ENCODE data around the gene GNB5. TPM values are rescaled to one million over a fixed set of nuclear protein-coding genes. Genes with fewer than 3 reads are reported as not detected.

GNB5 gene
- total and polyA plus RNA-seq, 2 of the 13 experiments (the other 11 are each of a cell fraction or from before 2014, with no cell fraction given), result 13.7 to 14.4 TPM

- peak; percentile 15; the same call in 1 of the 2 replicates for TF ChIP-seq SKIL (CRISPR knock-in tag; IDR thresholded peaks at IDR 0.05; ENCODE audit: borderline replicate concordance)
- TF ChIP-seq SOX13 (IDR thresholded peaks at IDR 0.05), result no peak
- TF ChIP-seq SOX13 (CRISPR knock-in tag; conservative IDR thresholded peaks at IDR 0.05 in 1 of 2, IDR thresholded peaks at IDR 0.05 in 1 of 2), result peak in 1 of 2 experiments; percentile 81; a peak in 2 of 4 replicates
- no peak for TF ChIP-seq SRSF9 (IDR thresholded peaks at IDR 0.05; ENCODE audit: borderline replicate concordance, insufficient read depth, low read depth, low read length, poor library complexity, severe bottlenecking)
- TF ChIP-seq CTCF (CRISPR knock-in tag; IDR thresholded peaks at IDR 0.05), result no peak
- no peak for TF ChIP-seq ZNF660 (CRISPR knock-in tag; IDR thresholded peaks at IDR 0.05; ENCODE audit: borderline replicate concordance, low read depth)
- TF ChIP-seq ZNF577 (CRISPR knock-in tag; IDR thresholded peaks at IDR 0.05; ENCODE audit: borderline replicate concordance, low read depth), result no peak
- TF ChIP-seq FOXO1 (CRISPR knock-in tag; IDR thresholded peaks at IDR 0.05), result peak; percentile 94
- TF ChIP-seq KDM2A (CRISPR knock-in tag; IDR thresholded peaks at IDR 0.05; ENCODE audit: borderline replicate concordance, low read depth), result no peak
- TF ChIP-seq WIZ (CRISPR knock-in tag; IDR thresholded peaks at IDR 0.05), result no peak
- no peak for TF ChIP-seq HHEX (CRISPR knock-in tag; IDR thresholded peaks at IDR 0.05)
- no peak for TF ChIP-seq RARG (CRISPR knock-in tag; IDR thresholded peaks at IDR 0.05; ENCODE audit: low read depth)
- TF ChIP-seq CREBL2 (CRISPR knock-in tag; IDR thresholded peaks at IDR 0.05; ENCODE audit: borderline replicate concordance), result no peak
- no peak for TF ChIP-seq ZNF552 (CRISPR knock-in tag; IDR thresholded peaks at IDR 0.05; ENCODE audit: borderline replicate concordance)
- no peak for TF ChIP-seq ZNF740 (CRISPR knock-in tag; IDR thresholded peaks at IDR 0.05)
- TF ChIP-seq ZNF850 (CRISPR knock-in tag; conservative IDR thresholded peaks at IDR 0.05), result no peak
- peak; percentile 73; the same call in 1 of the 2 replicates for TF ChIP-seq ZBTB38 (CRISPR knock-in tag; IDR thresholded peaks at IDR 0.05)
- TF ChIP-seq POGK (CRISPR knock-in tag; conservative IDR thresholded peaks at IDR 0.05), result no peak
- peak; percentile 97 for TF ChIP-seq ELF3 (CRISPR knock-in tag; IDR thresholded peaks at IDR 0.05)
- no peak for TF ChIP-seq GFI1 (CRISPR knock-in tag; IDR thresholded peaks at IDR 0.05; ENCODE audit: borderline replicate concordance)
- TF ChIP-seq MYC (CRISPR knock-in tag; IDR thresholded peaks at IDR 0.05; ENCODE audit: borderline replicate concordance), result no peak
Measured at GRCh38 chr15:52115598-52116427, 75.4 kb downstream of the GNB5 start (continued).

All from HepG2 (cell line).